Measurements from ENCODE around the gene CENPX.

Gene CENPX

GRCh38 chr17:82022981-82023446 lies 336 bp upstream of the CENPX start, which contains the start of gene LRRC45:
Gene LRRC45, plus strand, starts transcription at chr17:82023305. Its CDS starts 339 bp downstream, at chr17:82023644.
- TF ChIP-seq CTCF (conservative IDR thresholded peaks at IDR 0.05; ENCODE audit: low read depth): no peak
- ChIA-PET POLR2A (ENCODE audit: low non-redundant PET) (interaction anchor here (0.6 to 1.2 kb wide), 3 partner anchors 8 to 287 kb away, joined by 3 to 4 read pairs (median 3); partner anchors contain the start of genes DCXR and RAC3), CTCF (interaction anchor here (3.6 to 4.9 kb wide), 2 partner anchors 8 to 63 kb away, joined by 22 to 128 read pairs; partner anchors contain the start of genes NOTUM and RAC3)
- H3K27ac ChIP-seq: peak within 1 kb of the TSS; percentile 80
- DNase-seq (ENCODE audit: low spot score): peak; percentile 98

GRCh38 chr17:82021900-82022309 lies 773 bp downstream of the CENPX start:
- POLR2A ChIA-PET (ENCODE audit: low non-redundant PET): interaction anchor here (1.2 kb wide), 1 partner anchor 16 kb away, joined by 4 read pairs; the partner anchor contains the start of gene DCXR
- no peak for DNase-seq (ENCODE audit: low spot score)
- H3K27ac ChIP-seq: peak overlapping the region; percentile 80
- CTCF ChIA-PET: interaction anchor here (0.6 to 4.9 kb wide), 4 partner anchors 9 to 71 kb away, joined by 5 to 128 read pairs (median 24); partner anchors contain the start of genes NOTUM and RAC3
- TF ChIP-seq CTCF (conservative IDR thresholded peaks at IDR 0.05; ENCODE audit: low read depth): no peak

GRCh38 chr17:82021107-82021899 lies 1.4 kb downstream of the CENPX start:
- CTCF ChIA-PET: interaction anchor here (0.5 to 4.9 kb wide), 13 partner anchors 10 to 91 kb away, joined by 3 to 128 read pairs (median 4); partner anchors contain the start of genes NOTUM and RAC3
- DNase-seq (ENCODE audit: low spot score): peak; percentile 56
- POLR2A ChIA-PET (ENCODE audit: low non-redundant PET): interaction anchor here (0.6 to 2.0 kb wide), 2 partner anchors 62 to 695 kb away, joined by 4 to 7 read pairs; partner anchors contain the start of gene FN3KRP
- H3K27ac ChIP-seq: peak overlapping the region; percentile 80
- TF ChIP-seq CTCF (conservative IDR thresholded peaks at IDR 0.05; ENCODE audit: low read depth): peak; percentile 92

GRCh38 chr17:82020572-82021106 lies 2.0 kb downstream of the CENPX start:
- DNase-seq (ENCODE audit: low spot score): no peak
- ChIA-PET POLR2A (ENCODE audit: low non-redundant PET) (interaction anchor here (0.6 to 2.0 kb wide), 2 partner anchors 61 to 696 kb away, joined by 4 to 7 read pairs; partner anchors contain the start of gene FN3KRP), CTCF (interaction anchor here (0.6 to 4.9 kb wide), 13 partner anchors 10 to 102 kb away, joined by 3 to 128 read pairs (median 4); partner anchors contain the start of genes NOTUM and RAC3)
- peak overlapping the region; percentile 80 for H3K27ac ChIP-seq
- no peak for TF ChIP-seq CTCF (conservative IDR thresholded peaks at IDR 0.05; ENCODE audit: low read depth)

GRCh38 chr17:82019690-82020571 lies 2.7 kb downstream of the CENPX start:
- no peak for DNase-seq (ENCODE audit: low spot score)
- peak overlapping the region; percentile 80 for H3K27ac ChIP-seq
- CTCF ChIA-PET: interaction anchor here (0.6 to 4.9 kb wide), 17 partner anchors 10 to 906 kb away, joined by 3 to 128 read pairs (median 4); partner anchors contain the start of genes NOTUM and RAC3
- TF ChIP-seq CTCF (conservative IDR thresholded peaks at IDR 0.05; ENCODE audit: low read depth): peak; percentile 81
- POLR2A ChIA-PET (ENCODE audit: low non-redundant PET): interaction anchor here (2.0 kb wide), 1 partner anchor 60 kb away, joined by 4 read pairs; no protein-coding TSS in a partner anchor

Data from RWPE1 (cell line).